ENCODE measurements around the gene DRC7. TPM values are rescaled to one million over a fixed set of nuclear protein-coding genes. Genes with fewer than 3 reads are reported as not detected.
A peak's percentile ranks its signal among the peaks of the same experiment; 100 is the strongest.

Gene DRC7
- total RNA-seq, 4 donors from 2014 or later, result 0.79 TPM; not detected in 3

- peaks cover 0 to 8% (median 0%) of the 10 kb centered on the region in 4 donors for H3K27me3 ChIP-seq
- H3K36me3 ChIP-seq, result no peaks in the 10 kb centered on the region
- WGBS, 2 donors, result 71 to 76% methylated on average over 3 to 7 of the region's 7 CpGs
- TF ChIP-seq POLR2A (IDR thresholded peaks at IDR 0.05), result no peak
- peak in 2 of 6 experiments; percentile 9 to 33 for TF ChIP-seq CTCF (IDR thresholded peaks at IDR 0.05)
- no peak for DNase-seq
- H3K27ac ChIP-seq, result no peak overlapping the region
- intact Hi-C loops (cut with DNase I), result no loop called here
- no peak overlapping the region for H3K4me3 ChIP-seq
- no peaks in the 10 kb centered on the region for H3K9me3 ChIP-seq
- H3K4me1 ChIP-seq, result no peaks in the 10 kb centered on the region
These were observed 28.6 kb downstream of the DRC7 start for GRCh38 chr16:57723170-57723569.

- no peak for DNase-seq
- TF ChIP-seq POLR2A (IDR thresholded peaks at IDR 0.05), result no peak
- TF ChIP-seq CTCF (IDR thresholded peaks at IDR 0.05), result no peak
- Histone ChIP-seq H3K27ac (no peak overlapping the region), H3K4me1 (no peaks in the 10 kb centered on the region), H3K27me3 (peaks cover 0 to 7% (median 0%) of the 10 kb centered on the region in 4 donors), H3K9me3 (no peaks in the 10 kb centered on the region), H3K4me3 (no peak overlapping the region), H3K36me3 (no peaks in the 10 kb centered on the region)
- WGBS, 2 donors, result 80 to 95% methylated on average over 4 to 9 of the region's 15 CpGs
- intact Hi-C loops (cut with DNase I), result no loop called here
These were observed 29.9 kb downstream of the DRC7 start for GRCh38 chr16:57724531-57724930.

GRCh38 chr16:57725151-57725550, 30.5 kb downstream of the DRC7 start:
- DNase-seq, result no peak
- intact Hi-C loops (cut with DNase I), result no loop called here
- H3K27ac ChIP-seq, result no peak overlapping the region
- no peak for TF ChIP-seq POLR2A (IDR thresholded peaks at IDR 0.05)
- no peak for TF ChIP-seq CTCF (IDR thresholded peaks at IDR 0.05)
- no peaks in the 10 kb centered on the region for H3K4me1 ChIP-seq
- H3K27me3 ChIP-seq, result peaks cover 0 to 7% (median 0%) of the 10 kb centered on the region in 4 donors
- no peaks in the 10 kb centered on the region for H3K36me3 ChIP-seq
- WGBS, 2 donors, result 60 to 64% methylated on average over 5 of the region's 5 CpGs
- H3K4me3 ChIP-seq, result no peak overlapping the region
- H3K9me3 ChIP-seq, result no peaks in the 10 kb centered on the region

GRCh38 chr16:57725554-57725953, 30.9 kb downstream of the DRC7 start:
- no peak overlapping the region for H3K4me3 ChIP-seq
- intact Hi-C loops (cut with DNase I), result no loop called here
- TF ChIP-seq POLR2A (IDR thresholded peaks at IDR 0.05), result no peak
- no peak for TF ChIP-seq CTCF (IDR thresholded peaks at IDR 0.05)
- no peak overlapping the region for H3K27ac ChIP-seq
- H3K27me3 ChIP-seq, result peaks cover 0 to 7% (median 0%) of the 10 kb centered on the region in 4 donors
- H3K9me3 ChIP-seq, result no peaks in the 10 kb centered on the region
- WGBS, 2 donors, result 39 to 64% methylated on average over 3 to 4 of the region's 5 CpGs
- no peak for DNase-seq
- no peaks in the 10 kb centered on the region for H3K4me1 ChIP-seq
- H3K36me3 ChIP-seq, result no peaks in the 10 kb centered on the region

GRCh38 chr16:57725976-57726375, 31.4 kb downstream of the DRC7 start:
- DNase-seq, result no peak
- H3K4me3 ChIP-seq, result no peak overlapping the region
- TF ChIP-seq POLR2A (IDR thresholded peaks at IDR 0.05) (no peak), CTCF (IDR thresholded peaks at IDR 0.05) (no peak)
- H3K27ac ChIP-seq, result no peak overlapping the region
- peaks cover 0 to 7% (median 0%) of the 10 kb centered on the region in 4 donors for H3K27me3 ChIP-seq
- H3K36me3 ChIP-seq, result no peaks in the 10 kb centered on the region
- no peaks in the 10 kb centered on the region for H3K9me3 ChIP-seq
- WGBS, 2 donors, result 71 to 93% methylated on average over 5 to 14 of the region's 30 CpGs
- no peaks in the 10 kb centered on the region for H3K4me1 ChIP-seq
- intact Hi-C loops (cut with DNase I), result no loop called here

All from esophagus squamous epithelium (tissue), 5 donors.